ENCODE measurements around the gene GLIPR2. TPM values are rescaled to one million over a fixed set of nuclear protein-coding genes. Genes with fewer than 3 reads are reported as not detected.

GLIPR2 gene
- total and polyA plus RNA-seq, 2 donors (not counting 3 experiments of a cell fraction or from before 2014, with no cell fraction given): 22.0 to 42.4 TPM

Other genes starting within 250 kb of the GLIPR2 start
- 1.2 and 5.2 TPM in 2 replicates for gene HRCT1, start 230.5 kb upstream of the GLIPR2 start, total RNA-seq
- 7.0 and 9.9 TPM in 2 replicates for gene HRCT1, start 230.5 kb upstream of the GLIPR2 start, polyA plus RNA-seq
- gene SPAAR, start 227.2 kb upstream of the GLIPR2 start, total RNA-seq: 13.0 and 24.8 TPM in 2 replicates
- 20.8 and 23.0 TPM in 2 replicates for gene SPAAR, start 227.2 kb upstream of the GLIPR2 start, polyA plus RNA-seq
- not detected in 2 replicates for gene OR2S2, start 178.6 kb upstream of the GLIPR2 start, total RNA-seq
- not detected in 2 replicates for gene OR2S2, start 178.6 kb upstream of the GLIPR2 start, polyA plus RNA-seq
- 14.1 and 14.5 TPM in 2 replicates for gene RECK, start 99.8 kb upstream of the GLIPR2 start, total RNA-seq
- gene RECK, start 99.8 kb upstream of the GLIPR2 start, polyA plus RNA-seq: 12.0 and 12.4 TPM in 2 replicates
- 0.22 and 0.44 TPM in 2 replicates for gene CCIN, start 32.7 kb downstream of the GLIPR2 start, total RNA-seq
- 1.1 and 1.2 TPM in 2 replicates for gene CCIN, start 32.7 kb downstream of the GLIPR2 start, polyA plus RNA-seq
- 281 and 317 TPM in 2 replicates for gene CLTA, start 54.2 kb downstream of the GLIPR2 start, total RNA-seq
- 212 and 229 TPM in 2 replicates for gene CLTA, start 54.2 kb downstream of the GLIPR2 start, polyA plus RNA-seq
- 11.4 and 12.3 TPM in 2 replicates for gene GNE, start 121.7 kb downstream of the GLIPR2 start, total RNA-seq
- gene GNE, start 121.7 kb downstream of the GLIPR2 start, polyA plus RNA-seq: 6.6 and 8.5 TPM in 2 replicates